ENCODE data around the gene CRIP2.

Gene CRIP2

GRCh38 chr14:105464501-105464900 is 10.1 kb upstream of the CRIP2 start:
- H3K36me3 ChIP-seq (ENCODE audit: insufficient read depth, low read length): no peaks in the 10 kb centered on the region; the same call in 1 of the 2 replicates
- H3K9ac ChIP-seq (ENCODE audit: low read depth, low read length): no peak overlapping the region
- no peaks in the 10 kb centered on the region for H3K9me3 ChIP-seq (ENCODE audit: control insufficient read depth, insufficient read depth, low read length)
- peaks cover 5% of the 10 kb centered on the region; the same call in 1 of the 2 replicates for H3K4me1 ChIP-seq (ENCODE audit: insufficient read depth, low read length)

- Histone ChIP-seq H3K4me1 (ENCODE audit: insufficient read depth, low read length) (peaks cover 5% of the 10 kb centered on the region; the same call in 1 of the 2 replicates), H3K36me3 (ENCODE audit: insufficient read depth, low read length) (no peaks in the 10 kb centered on the region; the same call in 1 of the 2 replicates), H3K9ac (ENCODE audit: low read depth, low read length) (no peak overlapping the region), H3K9me3 (ENCODE audit: control insufficient read depth, insufficient read depth, low read length) (no peaks in the 10 kb centered on the region)
Observed at GRCh38 chr14:105465209-105466031, 9.2 kb upstream of the CRIP2 start.

GRCh38 chr14:105466531-105467248 is 7.9 kb upstream of the CRIP2 start:
- Histone ChIP-seq H3K4me1 (ENCODE audit: insufficient read depth, low read length) (peaks cover 10% of the 10 kb centered on the region; the same call in 1 of the 2 replicates), H3K36me3 (ENCODE audit: insufficient read depth, low read length) (no peaks in the 10 kb centered on the region; the same call in none of the 2 replicates), H3K9ac (ENCODE audit: low read depth, low read length) (no peak overlapping the region), H3K9me3 (ENCODE audit: control insufficient read depth, insufficient read depth, low read length) (no peaks in the 10 kb centered on the region)

- Histone ChIP-seq H3K36me3 (ENCODE audit: insufficient read depth, low read length) (no peaks in the 10 kb centered on the region; the same call in none of the 2 replicates), H3K9ac (ENCODE audit: low read depth, low read length) (no peak overlapping the region), H3K4me1 (ENCODE audit: insufficient read depth, low read length) (peaks cover 10% of the 10 kb centered on the region; the same call in 1 of the 2 replicates), H3K9me3 (ENCODE audit: control insufficient read depth, insufficient read depth, low read length) (no peaks in the 10 kb centered on the region)
Observed at GRCh38 chr14:105467249-105467941, 7.2 kb upstream of the CRIP2 start.

GRCh38 chr14:105467942-105468471 is 6.6 kb upstream of the CRIP2 start:
- Histone ChIP-seq H3K4me1 (ENCODE audit: insufficient read depth, low read length) (peaks cover 10% of the 10 kb centered on the region; the same call in 1 of the 2 replicates), H3K9ac (ENCODE audit: low read depth, low read length) (no peak overlapping the region), H3K9me3 (ENCODE audit: control insufficient read depth, insufficient read depth, low read length) (no peaks in the 10 kb centered on the region), H3K36me3 (ENCODE audit: insufficient read depth, low read length) (no peaks in the 10 kb centered on the region; the same call in none of the 2 replicates)

GRCh38 chr14:105468621-105469241 is 5.9 kb upstream of the CRIP2 start:
- peaks cover 10% of the 10 kb centered on the region; the same call in 1 of the 2 replicates for H3K4me1 ChIP-seq (ENCODE audit: insufficient read depth, low read length)
- no peaks in the 10 kb centered on the region; the same call in none of the 2 replicates for H3K36me3 ChIP-seq (ENCODE audit: insufficient read depth, low read length)
- H3K9me3 ChIP-seq (ENCODE audit: control insufficient read depth, insufficient read depth, low read length): no peaks in the 10 kb centered on the region
- H3K9ac ChIP-seq (ENCODE audit: low read depth, low read length): no peak overlapping the region

GRCh38 chr14:105469456-105470349 is 4.9 kb upstream of the CRIP2 start:
- no peaks in the 10 kb centered on the region for H3K9me3 ChIP-seq (ENCODE audit: control insufficient read depth, insufficient read depth, low read length)
- H3K9ac ChIP-seq (ENCODE audit: low read depth, low read length): no peak overlapping the region
- H3K36me3 ChIP-seq (ENCODE audit: insufficient read depth, low read length): no peaks in the 10 kb centered on the region; the same call in none of the 2 replicates
- H3K4me1 ChIP-seq (ENCODE audit: insufficient read depth, low read length): peaks cover 10% of the 10 kb centered on the region; the same call in 1 of the 2 replicates

- H3K9ac ChIP-seq (ENCODE audit: low read depth, low read length): no peak overlapping the region
- no peaks in the 10 kb centered on the region for H3K9me3 ChIP-seq (ENCODE audit: control insufficient read depth, insufficient read depth, low read length)
- peaks cover 9% of the 10 kb centered on the region; the same call in 1 of the 2 replicates for H3K4me1 ChIP-seq (ENCODE audit: insufficient read depth, low read length)
- no peaks in the 10 kb centered on the region; the same call in none of the 2 replicates for H3K36me3 ChIP-seq (ENCODE audit: insufficient read depth, low read length)
Observed at GRCh38 chr14:105470350-105471296, 4.0 kb upstream of the CRIP2 start.

- Histone ChIP-seq H3K9ac (ENCODE audit: low read depth, low read length) (no peak overlapping the region), H3K4me1 (ENCODE audit: insufficient read depth, low read length) (peaks cover 8% of the 10 kb centered on the region; the same call in 1 of the 2 replicates), H3K9me3 (ENCODE audit: control insufficient read depth, insufficient read depth, low read length) (no peaks in the 10 kb centered on the region), H3K36me3 (ENCODE audit: insufficient read depth, low read length) (no peaks in the 10 kb centered on the region; the same call in none of the 2 replicates)
Observed at GRCh38 chr14:105471297-105471821, 3.3 kb upstream of the CRIP2 start.

- Histone ChIP-seq H3K9ac (ENCODE audit: low read depth, low read length) (no peak overlapping the region), H3K4me1 (ENCODE audit: insufficient read depth, low read length) (peaks cover 14% of the 10 kb centered on the region; the same call in 1 of the 2 replicates), H3K36me3 (ENCODE audit: insufficient read depth, low read length) (no peaks in the 10 kb centered on the region; the same call in none of the 2 replicates), H3K9me3 (ENCODE audit: control insufficient read depth, insufficient read depth, low read length) (no peaks in the 10 kb centered on the region)
Observed at GRCh38 chr14:105471823-105472485, 2.7 kb upstream of the CRIP2 start.

- no peak overlapping the region for H3K9ac ChIP-seq (ENCODE audit: low read depth, low read length)
Observed at GRCh38 chr14:105472486-105472991, 2.1 kb upstream of the CRIP2 start.

More at GRCh38 chr14:105472486-105472991, 2.1 kb upstream of the CRIP2 start:
- H3K9me3 ChIP-seq (ENCODE audit: control insufficient read depth, insufficient read depth, low read length): no peaks in the 10 kb centered on the region
- H3K4me1 ChIP-seq (ENCODE audit: insufficient read depth, low read length): peaks cover 18% of the 10 kb centered on the region; the same call in 1 of the 2 replicates
- H3K36me3 ChIP-seq (ENCODE audit: insufficient read depth, low read length): no peaks in the 10 kb centered on the region; the same call in none of the 2 replicates

All from ES-I3 (cell line).